Lower leg skin (tissue), 3 donors: ENCODE data around the gene ZCCHC14.

Experiments used
- POLR2A ChIP-seq, 2 donors: fragments of 450-650 bp; IDR thresholded peaks; one replicate each; pipeline ENCODE4 v1.6.1; 2016 to 2017; ENCODE audit warnings: antibody characterized with exemption in 2 of 2, mild to moderate bottlenecking in 1 of 2, moderate library complexity in 1 of 2
- TF ChIP-seq, protein P1 (sequence below), 3 donors: fragments of 450-650 bp; IDR thresholded peaks; one replicate each; pipeline ENCODE4 v1.5.1; 2016; ENCODE audit warnings: antibody characterized with exemption in 3 of 3, mild to moderate bottlenecking in 3 of 3, moderate library complexity in 2 of 3

DNA sequence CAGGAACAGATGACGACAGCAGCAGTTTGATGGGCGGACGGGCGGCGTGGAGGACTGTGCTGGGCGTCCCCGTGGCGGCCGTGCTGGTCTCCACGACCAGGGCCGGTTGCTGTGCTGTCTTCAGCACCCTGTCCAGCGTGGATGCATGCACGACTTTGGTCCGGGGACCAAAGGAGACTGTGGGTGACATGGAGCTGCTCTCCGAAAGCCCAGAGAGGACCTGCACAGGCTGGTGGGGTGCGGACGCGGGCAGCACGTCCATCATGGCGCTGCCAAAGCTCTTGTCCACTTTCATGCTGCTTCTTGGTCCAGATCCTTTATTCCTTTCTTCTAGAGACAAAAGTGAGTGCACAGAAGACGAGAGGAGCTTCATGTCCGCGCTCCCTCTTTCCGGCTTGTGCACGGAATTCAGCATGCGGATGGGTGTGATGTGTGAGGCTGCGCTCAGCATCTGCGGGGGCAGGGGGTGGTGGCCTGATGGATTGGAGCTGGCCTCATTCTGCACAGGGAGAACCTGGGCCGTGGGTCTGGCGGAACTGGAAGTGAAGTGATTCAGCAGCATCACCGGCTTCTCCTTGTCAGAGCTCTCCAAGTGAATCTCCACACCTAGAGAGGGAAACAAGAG lies 80.3 kb downstream of the ZCCHC14 start:
- TF ChIP-seq, protein P1, sequence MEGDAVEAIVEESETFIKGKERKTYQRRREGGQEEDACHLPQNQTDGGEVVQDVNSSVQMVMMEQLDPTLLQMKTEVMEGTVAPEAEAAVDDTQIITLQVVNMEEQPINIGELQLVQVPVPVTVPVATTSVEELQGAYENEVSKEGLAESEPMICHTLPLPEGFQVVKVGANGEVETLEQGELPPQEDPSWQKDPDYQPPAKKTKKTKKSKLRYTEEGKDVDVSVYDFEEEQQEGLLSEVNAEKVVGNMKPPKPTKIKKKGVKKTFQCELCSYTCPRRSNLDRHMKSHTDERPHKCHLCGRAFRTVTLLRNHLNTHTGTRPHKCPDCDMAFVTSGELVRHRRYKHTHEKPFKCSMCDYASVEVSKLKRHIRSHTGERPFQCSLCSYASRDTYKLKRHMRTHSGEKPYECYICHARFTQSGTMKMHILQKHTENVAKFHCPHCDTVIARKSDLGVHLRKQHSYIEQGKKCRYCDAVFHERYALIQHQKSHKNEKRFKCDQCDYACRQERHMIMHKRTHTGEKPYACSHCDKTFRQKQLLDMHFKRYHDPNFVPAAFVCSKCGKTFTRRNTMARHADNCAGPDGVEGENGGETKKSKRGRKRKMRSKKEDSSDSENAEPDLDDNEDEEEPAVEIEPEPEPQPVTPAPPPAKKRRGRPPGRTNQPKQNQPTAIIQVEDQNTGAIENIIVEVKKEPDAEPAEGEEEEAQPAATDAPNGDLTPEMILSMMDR (IDR thresholded peaks at IDR 0.05), result no peak
- no peak for TF ChIP-seq POLR2A (IDR thresholded peaks at IDR 0.05)
